SK-N-MC (cell line): ENCODE results near the gene MICU1.

Experiments
- FOXP2 ChIP-seq: optimal IDR thresholded peaks from 2 replicates; pipeline ENCODE3; 2011; ENCODE audit warnings: mild to moderate bottlenecking, moderate library complexity; ENCODE audit not compliant: insufficient read depth; ENCODE audit errors: extremely low read length, control extremely low read depth
- POLR2AphosphoS5 ChIP-seq: IDR thresholded peaks from 2 replicates; pipeline ENCODE4 v1.6.1; 2012; ENCODE audit warnings: mild to moderate bottlenecking, low read depth, low read length, borderline replicate concordance

DNA sequence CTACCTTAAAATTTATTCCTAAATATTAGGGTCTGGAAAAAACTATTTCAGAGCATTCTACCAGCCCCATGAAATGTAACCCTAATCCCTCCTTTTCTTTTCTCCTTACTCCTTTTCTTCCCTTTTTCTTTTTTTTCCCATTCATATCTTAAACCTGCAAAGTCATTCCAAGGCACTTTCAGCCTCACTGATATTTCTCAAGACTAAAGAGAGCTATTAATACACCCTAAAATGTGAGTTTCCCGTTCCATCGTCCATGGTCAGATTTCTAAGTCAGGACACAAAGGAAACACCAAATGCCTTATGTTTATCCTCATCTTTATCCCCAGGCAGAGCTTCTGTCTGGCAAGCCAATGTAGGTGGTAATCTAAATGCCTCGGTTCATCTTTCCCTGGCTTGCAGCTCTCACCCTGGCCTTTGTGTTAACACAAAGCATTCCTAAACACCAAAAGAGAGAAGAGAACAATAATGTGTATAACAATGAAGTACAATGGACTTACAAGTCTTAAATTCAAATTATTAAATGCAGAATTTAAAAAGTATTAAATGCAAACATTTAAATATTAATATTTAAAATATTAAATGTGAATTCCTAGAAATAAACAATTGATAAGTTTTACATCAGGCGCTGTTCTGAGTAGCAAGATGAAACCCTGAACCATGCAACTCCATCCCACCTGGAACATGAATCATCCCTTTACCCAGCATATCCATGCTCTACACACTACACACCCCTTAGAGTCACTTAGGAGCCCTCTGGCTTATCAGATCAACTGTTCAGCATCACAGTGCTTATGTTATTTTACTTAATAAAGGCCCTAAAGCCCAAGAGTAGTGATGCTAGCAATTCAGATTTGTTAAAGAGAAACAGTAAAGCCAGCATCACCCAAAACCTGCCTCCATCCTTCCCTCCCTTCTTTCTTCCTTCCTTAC is 26.8 kb downstream of the MICU1 start:
- TF ChIP-seq POLR2AphosphoS5, result no peak
- no peak for TF ChIP-seq FOXP2
